Measurements from ENCODE around the gene ZNRF3.

GRCh38 chr22:28857288-28857687 lies 26.1 kb upstream of the ZNRF3 start:
- no peak for TF ChIP-seq EZH2 (IDR thresholded peaks at IDR 0.05; ENCODE audit: low read depth, unreplicated experiment)
- TF ChIP-seq CTCF (conservative IDR thresholded peaks at IDR 0.05; ENCODE audit: low read depth in 2 of 2) = no peak
- TF ChIP-seq POLR2AphosphoS5 (IDR thresholded peaks at IDR 0.05; ENCODE audit: low read depth) = no peak
- no peak for TF ChIP-seq EZH2phosphoT487 (IDR thresholded peaks at IDR 0.05; ENCODE audit: unreplicated experiment)
- no peak for TF ChIP-seq REST (IDR thresholded peaks at IDR 0.05; ENCODE audit: unreplicated experiment)
